ENCODE results near the gene NEUROG2.
"Not testable (repeated sequence)": the region's sequence is repeated elsewhere in the genome, so short reads cannot be mapped to it uniquely, and the experiment has no call there.

The NEUROG2 gene

GRCh38 chr4:112520598-112521122, 4.7 kb upstream of the NEUROG2 start:
- no peak for DNase-seq

- DNase-seq = no peak
These were observed 4.0 kb upstream of the NEUROG2 start for GRCh38 chr4:112519689-112520597.

- DNase-seq = no peak
These were observed 2.7 kb upstream of the NEUROG2 start for GRCh38 chr4:112518675-112519074.

GRCh38 chr4:112517911-112518310, 1.9 kb upstream of the NEUROG2 start:
- DNase-seq = no peak

- DNase-seq = no peak
These were observed 1.2 kb upstream of the NEUROG2 start for GRCh38 chr4:112517067-112517634.

- no peak for DNase-seq
These were observed 589 bp upstream of the NEUROG2 start for GRCh38 chr4:112516471-112517066.

- DNase-seq = peak; percentile 36
These were observed 548 bp downstream of the NEUROG2 start for GRCh38 chr4:112515198-112516065.

- DNase-seq = no peak
These were observed 1.3 kb downstream of the NEUROG2 start for GRCh38 chr4:112514647-112515197.

- no peak for DNase-seq
These were observed 1.9 kb downstream of the NEUROG2 start for GRCh38 chr4:112513971-112514646.

GRCh38 chr4:112511803-112512118, 4.2 kb downstream of the NEUROG2 start:
- DNase-seq = no peak

- DNase-seq = no peak
These were observed 4.7 kb downstream of the NEUROG2 start for GRCh38 chr4:112511093-112511802.

GRCh38 chr4:112510291-112511092, 5.5 kb downstream of the NEUROG2 start:
- DNase-seq = no peak

- no peak for DNase-seq
These were observed 6.5 kb downstream of the NEUROG2 start for GRCh38 chr4:112509243-112510141.

GRCh38 chr4:112508356-112508755, 7.6 kb downstream of the NEUROG2 start:
- no peak for DNase-seq

GRCh38 chr4:112504807-112505206, 11.2 kb downstream of the NEUROG2 start:
- no peak for DNase-seq

- no peak for DNase-seq
These were observed 13.1 kb downstream of the NEUROG2 start for GRCh38 chr4:112502871-112503270.

- DNase-seq = no peak
These were observed 23.7 kb downstream of the NEUROG2 start for GRCh38 chr4:112492321-112492720.

- not testable (repeated sequence) for DNase-seq
These were observed 25.2 kb downstream of the NEUROG2 start for GRCh38 chr4:112490808-112491207.

GRCh38 chr4:112485930-112486329, 30.1 kb downstream of the NEUROG2 start:
- DNase-seq = no peak
